GM13977 (cell line): Measurements from ENCODE around the gene PARP9.
A peak's percentile ranks its signal among the peaks of the same experiment; 100 is the strongest.

Experiments
- DNase-seq: peaks from one replicate; pipeline ENCODE4 v3.0.0; 2012; ENCODE audit warnings: low spot score
- in situ Hi-C: fragments of 300-500 bp; cut with MboI; formaldehyde crosslinking; loops from one replicate; pipeline ENCODE4 v1.12.0; 2022; ENCODE audit warnings: low sequenced_read_pairs, low pct_unique_long_range_greater_than_20kb, mixed read lengths, inconsistent platforms; ENCODE audit not compliant: unreplicated experiment
- TF ChIP-seq, protein P1 (sequence below): IDR thresholded peaks from 2 replicates; pipeline ENCODE4 v1.5.1; 2012; ENCODE audit warnings: mild to moderate bottlenecking, control low read depth; ENCODE audit not compliant: insufficient read depth; ENCODE audit errors: extremely low read depth, missing control alignments

The PARP9 gene

DNA sequence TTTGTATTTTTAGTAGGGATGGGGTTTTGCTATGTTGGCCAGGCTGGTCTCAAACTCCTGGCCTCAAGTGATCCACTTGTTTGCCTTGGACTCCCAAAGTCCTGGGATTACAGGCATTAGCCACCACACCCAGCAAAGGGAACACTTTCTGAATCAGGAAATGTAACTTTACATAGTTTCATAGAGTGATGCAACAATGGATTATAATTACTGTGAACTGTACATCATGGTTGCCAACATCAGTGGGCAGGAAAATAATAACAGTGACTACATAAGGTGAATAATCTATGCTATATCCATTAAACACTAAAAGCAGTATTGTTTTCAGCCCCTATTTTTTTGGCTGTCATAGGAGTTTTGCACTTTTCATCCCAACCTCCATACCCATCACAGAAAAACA lies 44.4 kb downstream of the PARP9 start:
- no peak for DNase-seq
- in situ Hi-C loops, result no loop called here
- TF ChIP-seq, protein P1, sequence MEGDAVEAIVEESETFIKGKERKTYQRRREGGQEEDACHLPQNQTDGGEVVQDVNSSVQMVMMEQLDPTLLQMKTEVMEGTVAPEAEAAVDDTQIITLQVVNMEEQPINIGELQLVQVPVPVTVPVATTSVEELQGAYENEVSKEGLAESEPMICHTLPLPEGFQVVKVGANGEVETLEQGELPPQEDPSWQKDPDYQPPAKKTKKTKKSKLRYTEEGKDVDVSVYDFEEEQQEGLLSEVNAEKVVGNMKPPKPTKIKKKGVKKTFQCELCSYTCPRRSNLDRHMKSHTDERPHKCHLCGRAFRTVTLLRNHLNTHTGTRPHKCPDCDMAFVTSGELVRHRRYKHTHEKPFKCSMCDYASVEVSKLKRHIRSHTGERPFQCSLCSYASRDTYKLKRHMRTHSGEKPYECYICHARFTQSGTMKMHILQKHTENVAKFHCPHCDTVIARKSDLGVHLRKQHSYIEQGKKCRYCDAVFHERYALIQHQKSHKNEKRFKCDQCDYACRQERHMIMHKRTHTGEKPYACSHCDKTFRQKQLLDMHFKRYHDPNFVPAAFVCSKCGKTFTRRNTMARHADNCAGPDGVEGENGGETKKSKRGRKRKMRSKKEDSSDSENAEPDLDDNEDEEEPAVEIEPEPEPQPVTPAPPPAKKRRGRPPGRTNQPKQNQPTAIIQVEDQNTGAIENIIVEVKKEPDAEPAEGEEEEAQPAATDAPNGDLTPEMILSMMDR, result no peak

DNA sequence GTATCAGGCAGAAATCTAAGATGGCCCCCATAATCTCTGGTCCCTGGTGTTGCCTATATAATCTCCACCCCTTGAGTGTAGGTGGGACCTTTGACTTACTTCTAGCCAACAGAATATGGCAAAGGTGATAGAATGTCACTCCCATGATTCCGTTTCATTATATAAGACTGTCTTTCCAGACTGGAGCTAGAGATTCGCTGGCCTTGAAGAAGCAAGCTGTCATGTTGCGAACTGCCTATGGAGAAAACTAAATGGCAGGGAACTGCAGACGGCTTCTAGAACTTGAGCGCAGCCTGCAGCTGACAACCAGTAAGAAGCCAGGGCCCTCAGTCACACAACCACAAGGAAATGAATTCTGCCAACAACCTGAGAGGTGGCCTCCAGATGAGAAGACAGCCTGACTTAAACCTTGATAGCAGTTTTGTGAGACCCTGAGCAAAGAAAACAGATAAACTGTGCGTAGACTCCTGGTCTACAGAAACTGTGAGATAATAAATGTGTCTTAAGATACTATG lies 47.2 kb downstream of the PARP9 start:
- TF ChIP-seq, protein P1, result no peak
- in situ Hi-C loops, result no loop called here
- DNase-seq, result no peak

DNA sequence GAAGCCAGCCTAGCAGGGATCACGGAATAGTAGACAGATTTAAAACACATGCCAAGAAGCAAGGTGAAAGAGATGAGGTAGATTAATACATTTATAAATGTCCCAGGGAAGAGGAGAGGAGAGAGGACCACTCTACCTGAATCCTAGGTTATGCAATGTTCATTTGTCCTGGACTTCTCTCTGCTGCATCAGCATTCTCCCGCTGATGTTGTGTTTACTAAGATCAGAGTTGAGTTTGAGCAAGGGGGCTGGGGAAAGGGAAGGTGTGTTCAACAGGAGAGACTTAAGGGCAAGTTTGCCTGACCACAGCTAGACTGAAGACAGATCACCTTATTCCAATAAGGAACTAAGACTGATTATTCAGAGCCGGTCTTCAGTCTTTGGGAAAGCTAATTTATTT lies 48.2 kb downstream of the PARP9 start:
- no peak for DNase-seq
- TF ChIP-seq, protein P1, result no peak
- in situ Hi-C loops, result no loop called here

DNA sequence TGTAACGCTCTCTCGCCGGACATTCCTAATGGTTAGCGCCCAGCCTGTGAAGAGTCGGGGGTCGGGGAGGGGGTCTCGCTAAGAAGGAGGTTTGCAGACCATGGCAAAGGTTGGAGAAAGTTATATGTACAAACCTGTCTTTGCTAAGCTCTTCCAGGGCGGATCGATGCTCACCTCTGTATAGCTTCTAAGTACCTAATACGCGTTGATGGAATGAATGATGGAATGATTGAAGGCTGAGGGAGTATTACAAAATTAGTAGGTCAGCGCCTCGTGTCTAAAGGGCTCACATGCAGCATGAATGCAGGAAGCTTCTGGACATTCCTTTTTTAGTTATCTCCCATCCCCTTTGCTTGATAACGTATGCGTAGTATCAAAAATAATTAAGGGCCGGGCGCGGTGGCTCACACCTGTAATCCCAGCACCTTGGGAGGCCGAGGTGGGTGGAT lies 49.1 kb downstream of the PARP9 start:
- DNase-seq, result no peak
- in situ Hi-C loops, result no loop called here
- TF ChIP-seq, protein P1, result no peak

DNA sequence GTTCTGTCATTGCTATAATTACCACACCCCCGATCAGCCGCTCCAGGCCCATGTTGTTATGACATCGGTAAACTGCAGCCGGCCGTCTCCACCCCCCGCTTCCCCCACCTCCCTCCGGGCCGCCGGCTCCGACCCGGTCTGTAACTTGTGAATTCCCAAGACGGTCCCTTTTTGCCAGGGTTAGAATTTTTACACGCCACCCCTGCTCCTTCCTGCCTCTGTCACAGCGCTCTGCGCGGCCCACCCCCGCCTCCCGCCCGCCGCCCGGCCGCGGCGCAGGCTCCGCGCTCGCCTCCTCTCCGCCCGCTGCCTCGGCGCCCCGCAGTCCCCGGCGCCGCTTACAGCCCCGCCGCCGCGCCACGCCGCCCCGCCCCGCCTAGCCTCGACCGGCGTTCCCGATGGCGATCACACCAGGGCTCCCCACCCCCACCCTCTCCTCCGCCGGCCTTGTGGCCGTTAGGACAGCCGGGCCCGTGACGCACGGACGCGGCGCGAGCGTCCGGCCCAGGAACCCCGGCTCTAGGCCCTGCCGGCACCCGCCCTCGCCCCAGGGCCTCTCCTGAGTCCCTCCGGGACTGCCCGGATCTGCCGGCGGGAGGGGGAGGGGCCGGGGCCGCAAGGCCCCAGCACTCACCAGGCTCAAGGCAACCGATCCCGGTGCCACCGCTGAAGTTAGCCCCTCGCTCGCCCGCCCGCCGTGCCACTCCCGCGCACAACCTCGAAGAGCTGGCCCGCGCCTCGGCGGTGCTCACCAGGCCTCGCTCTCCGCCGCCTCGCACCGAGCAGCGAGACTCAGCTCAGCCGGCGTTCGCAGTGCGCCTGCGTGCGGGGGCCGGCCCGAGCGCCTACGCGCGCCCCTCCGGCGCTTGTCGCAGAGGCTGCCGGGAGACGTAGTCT lies 49.7 kb downstream of the PARP9 start, which contains the start of gene KPNA1:
Gene KPNA1, minus strand, starts transcription at position 817 of the 897 bp plus-strand sequence. CDS start 18,374 bp downstream, outside the sequence.
- in situ Hi-C loops, result no loop called here
- peak; percentile 97 for DNase-seq
- TF ChIP-seq, protein P1, result no peak

DNA sequence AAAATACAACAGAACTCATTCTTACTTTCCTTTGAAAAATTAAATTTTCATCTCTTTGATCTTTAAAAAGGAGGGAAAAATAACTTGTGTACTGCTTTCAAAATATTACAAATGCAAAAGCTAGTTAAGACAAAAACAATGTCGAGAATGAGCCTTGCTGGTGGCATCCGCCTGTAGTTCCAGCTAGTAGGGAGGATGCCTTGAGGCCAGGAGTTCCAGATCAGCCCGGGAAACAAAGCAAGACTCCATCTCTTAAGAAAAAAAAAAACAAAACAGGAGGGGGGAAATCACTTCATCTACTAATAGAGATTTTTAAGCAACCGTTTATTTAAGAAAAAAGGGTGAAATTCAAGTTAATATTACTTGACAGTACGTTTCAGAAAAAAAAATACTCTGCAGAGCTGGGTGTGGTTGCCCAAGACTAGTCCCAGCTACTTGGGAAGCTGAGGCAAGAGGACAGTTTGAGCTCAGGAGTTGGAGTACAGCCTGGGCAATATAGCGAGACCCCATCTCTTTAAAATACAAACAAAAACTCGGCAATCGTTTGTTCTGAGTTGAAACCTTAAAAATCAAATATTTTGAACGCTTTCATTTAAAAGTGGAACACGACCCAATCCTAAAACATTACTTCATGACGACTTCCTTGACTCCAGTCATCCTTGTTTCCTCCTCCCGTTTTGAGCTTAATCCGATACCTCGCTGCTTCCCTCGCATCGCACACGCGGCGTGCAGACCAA lies 50.5 kb downstream of the PARP9 start:
- TF ChIP-seq, protein P1, result no peak
- in situ Hi-C loops, result no loop called here

More for the DNA sequence above, 50.5 kb downstream of the PARP9 start:
- DNase-seq, result no peak
